ENCODE results near the gene SMIM36.
A peak's percentile ranks its signal among the peaks of the same experiment; 100 is the strongest.

SMIM36 gene

GRCh38 chr17:55452139-55452790 lies 59.0 kb downstream of the SMIM36 start:
- H3K4me2 ChIP-seq = no peak overlapping the region
- H3K27ac ChIP-seq = no peak overlapping the region
- H4K20me1 ChIP-seq (ENCODE audit: insufficient read depth) = no peaks in the 10 kb centered on the region
- TF ChIP-seq, protein P1, sequence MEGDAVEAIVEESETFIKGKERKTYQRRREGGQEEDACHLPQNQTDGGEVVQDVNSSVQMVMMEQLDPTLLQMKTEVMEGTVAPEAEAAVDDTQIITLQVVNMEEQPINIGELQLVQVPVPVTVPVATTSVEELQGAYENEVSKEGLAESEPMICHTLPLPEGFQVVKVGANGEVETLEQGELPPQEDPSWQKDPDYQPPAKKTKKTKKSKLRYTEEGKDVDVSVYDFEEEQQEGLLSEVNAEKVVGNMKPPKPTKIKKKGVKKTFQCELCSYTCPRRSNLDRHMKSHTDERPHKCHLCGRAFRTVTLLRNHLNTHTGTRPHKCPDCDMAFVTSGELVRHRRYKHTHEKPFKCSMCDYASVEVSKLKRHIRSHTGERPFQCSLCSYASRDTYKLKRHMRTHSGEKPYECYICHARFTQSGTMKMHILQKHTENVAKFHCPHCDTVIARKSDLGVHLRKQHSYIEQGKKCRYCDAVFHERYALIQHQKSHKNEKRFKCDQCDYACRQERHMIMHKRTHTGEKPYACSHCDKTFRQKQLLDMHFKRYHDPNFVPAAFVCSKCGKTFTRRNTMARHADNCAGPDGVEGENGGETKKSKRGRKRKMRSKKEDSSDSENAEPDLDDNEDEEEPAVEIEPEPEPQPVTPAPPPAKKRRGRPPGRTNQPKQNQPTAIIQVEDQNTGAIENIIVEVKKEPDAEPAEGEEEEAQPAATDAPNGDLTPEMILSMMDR (conservative IDR thresholded peaks at IDR 0.05; ENCODE audit: low read depth, low read length) = no peak
- H3K27me3 ChIP-seq (ENCODE audit: insufficient read depth, low read depth) = no peaks in the 10 kb centered on the region
- H3K4me3 ChIP-seq (IDR thresholded peaks at IDR 0.05; ENCODE audit: insufficient read depth, low read depth, low read length) = no peak overlapping the region
- H3K36me3 ChIP-seq (ENCODE audit: insufficient read depth) = no peaks in the 10 kb centered on the region
- no peaks in the 10 kb centered on the region for H3K79me2 ChIP-seq (ENCODE audit: insufficient read depth, low read depth)
- H3K9ac ChIP-seq = no peak overlapping the region
- H3K4me1 ChIP-seq (ENCODE audit: low read depth, poor library complexity, severe bottlenecking) = peaks cover 7% of the 10 kb centered on the region
- H2AFZ ChIP-seq (ENCODE audit: low read depth) = peak overlapping the region; percentile 17; the same call in 1 of the 2 replicates

DNA sequence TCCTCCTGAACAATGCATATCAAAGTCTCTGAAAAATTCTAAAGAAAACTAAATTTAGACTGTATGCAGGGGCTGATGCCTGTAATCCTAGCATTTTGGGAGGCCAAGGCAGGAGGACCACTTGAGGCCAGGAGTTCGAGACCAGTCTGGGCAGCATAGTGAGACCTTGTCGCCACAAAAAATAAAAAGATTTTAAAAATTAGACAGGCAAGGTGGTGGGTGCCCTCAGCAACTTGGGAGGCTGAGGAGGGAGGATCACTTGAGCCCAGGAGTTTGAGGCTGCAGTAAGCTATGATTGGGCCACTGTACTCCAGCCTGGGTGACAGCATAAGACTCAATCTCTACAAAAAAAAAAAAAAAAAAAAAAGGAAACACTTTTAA lies 59.5 kb downstream of the SMIM36 start:
- no peak overlapping the region for H3K4me3 ChIP-seq (IDR thresholded peaks at IDR 0.05; ENCODE audit: insufficient read depth, low read depth, low read length)
- no peaks in the 10 kb centered on the region for H3K36me3 ChIP-seq (ENCODE audit: insufficient read depth)
- no peak overlapping the region for H3K27ac ChIP-seq
- no peak overlapping the region for H3K9ac ChIP-seq
- H3K4me1 ChIP-seq (ENCODE audit: low read depth, poor library complexity, severe bottlenecking) = peaks cover 7% of the 10 kb centered on the region
- no peaks in the 10 kb centered on the region for H4K20me1 ChIP-seq (ENCODE audit: insufficient read depth)
- TF ChIP-seq, protein P1 (conservative IDR thresholded peaks at IDR 0.05; ENCODE audit: low read depth, low read length) = no peak
- H3K79me2 ChIP-seq (ENCODE audit: insufficient read depth, low read depth) = no peaks in the 10 kb centered on the region
- H2AFZ ChIP-seq (ENCODE audit: low read depth) = no peak overlapping the region; the same call in 1 of the 2 replicates
- no peak overlapping the region for H3K4me2 ChIP-seq
- no peaks in the 10 kb centered on the region for H3K27me3 ChIP-seq (ENCODE audit: insufficient read depth, low read depth)

GRCh38 chr17:55451203-55451641 lies 60.0 kb downstream of the SMIM36 start:
- Histone ChIP-seq H2AFZ (ENCODE audit: low read depth) (no peak overlapping the region), H3K9ac (no peak overlapping the region), H3K4me3 (IDR thresholded peaks at IDR 0.05; ENCODE audit: insufficient read depth, low read depth, low read length) (no peak overlapping the region), H3K36me3 (ENCODE audit: insufficient read depth) (no peaks in the 10 kb centered on the region), H3K4me2 (no peak overlapping the region), H4K20me1 (ENCODE audit: insufficient read depth) (no peaks in the 10 kb centered on the region), H3K27ac (no peak overlapping the region), H3K4me1 (ENCODE audit: low read depth, poor library complexity, severe bottlenecking) (peaks cover 7% of the 10 kb centered on the region), H3K79me2 (ENCODE audit: insufficient read depth, low read depth) (no peaks in the 10 kb centered on the region), H3K27me3 (ENCODE audit: insufficient read depth, low read depth) (no peaks in the 10 kb centered on the region)
- TF ChIP-seq, protein P1 (conservative IDR thresholded peaks at IDR 0.05; ENCODE audit: low read depth, low read length) = no peak

DNA sequence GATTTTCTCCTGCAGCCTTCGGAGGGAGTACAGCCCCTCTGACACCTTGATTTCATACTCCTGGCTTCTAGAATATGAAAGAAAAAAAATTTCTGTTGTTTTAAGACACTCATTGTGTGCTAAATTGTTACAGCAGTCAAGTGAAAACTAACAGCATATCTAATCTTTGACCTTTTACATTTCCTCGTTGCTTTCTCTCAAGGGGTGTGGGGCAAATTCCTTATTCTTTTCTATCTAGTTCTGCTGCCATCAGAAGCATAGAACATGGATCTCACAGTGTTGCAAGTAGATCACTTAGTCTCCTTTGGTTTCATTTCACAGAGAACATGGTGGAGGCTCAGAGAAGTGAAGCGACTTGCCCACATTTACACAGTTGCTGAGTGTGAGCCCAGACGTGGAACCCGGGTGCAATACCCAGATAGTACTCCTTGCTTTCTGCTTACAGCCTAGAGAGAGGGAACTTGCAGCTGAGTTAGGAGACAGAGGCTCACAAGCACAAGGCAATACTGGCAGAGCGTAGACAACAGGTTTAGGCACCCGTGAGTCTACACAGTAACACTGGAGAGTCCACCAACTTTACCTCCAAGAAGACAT lies 60.9 kb downstream of the SMIM36 start:
- Histone ChIP-seq H3K4me1 (ENCODE audit: low read depth, poor library complexity, severe bottlenecking) (peaks cover 7% of the 10 kb centered on the region), H4K20me1 (ENCODE audit: insufficient read depth) (no peaks in the 10 kb centered on the region), H2AFZ (ENCODE audit: low read depth) (no peak overlapping the region), H3K4me2 (no peak overlapping the region), H3K9ac (no peak overlapping the region), H3K27me3 (ENCODE audit: insufficient read depth, low read depth) (no peaks in the 10 kb centered on the region), H3K4me3 (IDR thresholded peaks at IDR 0.05; ENCODE audit: insufficient read depth, low read depth, low read length) (no peak overlapping the region), H3K36me3 (ENCODE audit: insufficient read depth) (no peaks in the 10 kb centered on the region), H3K27ac (no peak overlapping the region), H3K79me2 (ENCODE audit: insufficient read depth, low read depth) (no peaks in the 10 kb centered on the region)
- TF ChIP-seq, protein P1 (conservative IDR thresholded peaks at IDR 0.05; ENCODE audit: low read depth, low read length) = no peak
